HepG2 (cell line): Measurements from ENCODE around the gene BAHCC1. TPM values are rescaled to one million over a fixed set of nuclear protein-coding genes. Genes with fewer than 3 reads are reported as not detected.

Source experiments
- CAMTA2 ChIP-seq: sonication (generic); formaldehyde crosslinking; IDR thresholded peaks from 2 replicates; pipeline ENCODE4 v1.4.0; 2020; ENCODE audit warnings: mild to moderate bottlenecking, missing genetic modification reagents, borderline replicate concordance
- MAFK ChIP-seq, 2 experiments: IDR thresholded peaks in 1 of 2; conservative IDR thresholded peaks in 1 of 2; 2 replicates each; pipeline ENCODE4 v1.6.1; 2011; ENCODE audit warnings: improper control_type of control experiment in 2 of 2, low read length in 2 of 2
- SNAPC4 ChIP-seq: sonication (generic); formaldehyde crosslinking; IDR thresholded peaks from 2 replicates; pipeline ENCODE4 v1.4.0; 2020; ENCODE audit warnings: mild to moderate bottlenecking, missing genetic modification reagents
- SYNCRIP ChIP-seq: fragments of 200-400 bp; formaldehyde crosslinking; IDR thresholded peaks from 2 replicates; pipeline ENCODE4 v1.6.1; 2018; ENCODE audit warnings: mild to moderate bottlenecking, low read depth, low read length; ENCODE audit not compliant: insufficient read depth
- ZBTB38 ChIP-seq: sonication (generic); formaldehyde crosslinking; IDR thresholded peaks from 2 replicates; pipeline ENCODE4 v1.5.1; 2020; ENCODE audit warnings: mild to moderate bottlenecking, missing genetic modification reagents
- ZBTB40 ChIP-seq, 2 experiments: fragments of 450-650 bp in 1 of 2; sonication (generic) in 1 of 2; formaldehyde crosslinking in 1 of 2; IDR thresholded peaks; 2 replicates each; pipeline versions ENCODE4 v1.6.1 to v1.8.0; 2016 to 2022; ENCODE audit warnings: antibody characterized with exemption in 1 of 2, mild to moderate bottlenecking in 1 of 2, missing genetic modification reagents in 1 of 2
- ZNF574 ChIP-seq: sonication (generic); formaldehyde crosslinking; IDR thresholded peaks from 2 replicates; pipeline ENCODE4 v1.4.0; 2020; ENCODE audit warnings: missing genetic modification reagents
- ZNF800 ChIP-seq: sonication (generic); formaldehyde crosslinking; IDR thresholded peaks from 2 replicates; pipeline ENCODE4 v1.4.0; 2020; ENCODE audit warnings: missing genetic modification reagents
- polyA plus RNA-seq, 8 experiments: library from polyadenylated mRNA; depleted of rRNA in 3 of 8; stranded (reverse) in 7 of 8; unstranded in 1 of 8; fragments of >200 nt; fragmentation: Illumina TruSeq in 4 of 8; extraction: Trizol in 4 of 8; gene quantifications; 2 replicates each; pipeline versions ENCODE4 v1.2.1 to v1.2.3, GENCODE V29; 2011 to 2016; ENCODE audit warnings: low read depth in 4 of 8, missing spikeins in 1 of 8, mixed read lengths in 1 of 8; ENCODE audit not compliant: insufficient read depth in 1 of 8
- total RNA-seq, 5 experiments: library from RNA; depleted of rRNA; stranded (reverse); fragments of >200 nt; fragmentation: Illumina TruSeq; extraction: Trizol; gene quantifications; 2 replicates each; pipeline ENCODE4 v1.2.3, GENCODE V29; 2016; ENCODE audit warnings: low read depth in 1 of 5

Gene BAHCC1
- total and polyA plus RNA-seq, 2 of the 13 experiments (the other 11 are each of a cell fraction or from before 2014, with no cell fraction given) = 1.4 to 1.7 TPM

GRCh38 chr17:81396722-81397313 lies 1.6 kb downstream of the BAHCC1 start (continued):
- TF ChIP-seq ZNF800 = peak; percentile 98
- no peak for TF ChIP-seq SYNCRIP
- peak; percentile 23; the same call in 1 of the 2 replicates for TF ChIP-seq ZNF574 (CRISPR knock-in tag)
- TF ChIP-seq MAFK (conservative IDR thresholded peaks at IDR 0.05 in 1 of 2, IDR thresholded peaks at IDR 0.05 in 1 of 2; ENCODE audit: low read length in 2 of 2) = peak; percentile 85 to 87
- peak; percentile 17; the same call in 1 of the 2 replicates for TF ChIP-seq ZBTB38 (CRISPR knock-in tag)
- no peak for TF ChIP-seq SNAPC4 (CRISPR knock-in tag)
- TF ChIP-seq ZBTB40 (IDR thresholded peaks at IDR 0.05) = no peak
- peak; percentile 63; the same call in 1 of the 2 replicates for TF ChIP-seq ZBTB40 (CRISPR knock-in tag; IDR thresholded peaks at IDR 0.05)
- 0 out of 2 replicates have a peak, but pooled peaks have one; percentile 6 for TF ChIP-seq CAMTA2 (CRISPR knock-in tag)
